Measurements from ENCODE around the gene BCS1L.

Gene BCS1L

GRCh38 chr2:218659258-218659987 lies at the start of gene BCS1L, which contains the start of gene ZNF142:
BCS1L (plus strand) TSS chr2:218659683; CDS start chr2:218660988, 1,305 bp downstream.
ZNF142 (minus strand) TSS chr2:218659623; CDS start chr2:218656429, 3,194 bp downstream.
- DNase-seq: peak; percentile 73

DNA sequence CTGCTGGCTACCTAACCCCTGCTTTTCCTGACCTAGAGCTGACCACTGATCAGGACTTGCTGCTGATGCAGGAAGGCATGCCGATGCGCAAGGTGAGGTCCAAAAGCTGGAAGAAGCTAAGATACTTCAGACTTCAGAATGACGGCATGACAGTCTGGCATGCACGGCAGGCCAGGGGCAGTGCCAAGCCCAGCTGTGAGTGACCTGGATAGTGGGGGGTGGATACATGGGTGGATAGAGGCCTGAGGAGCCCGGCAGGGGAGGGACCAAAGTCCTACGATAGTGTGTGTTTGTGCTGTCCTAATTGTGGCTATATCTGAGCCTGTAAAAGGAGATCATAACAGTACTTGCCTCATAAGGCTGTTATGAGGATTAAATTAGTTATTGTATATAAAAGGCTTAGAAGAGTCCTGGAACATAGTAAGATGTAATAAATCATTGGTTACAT lies 43.6 kb upstream of the BCS1L start:
- DNase-seq: no peak

GRCh38 chr2:218618102-218618860 lies 41.2 kb upstream of the BCS1L start:
- no peak for DNase-seq

GRCh38 chr2:218621007-218621406 lies 38.5 kb upstream of the BCS1L start:
- no peak for DNase-seq

DNA sequence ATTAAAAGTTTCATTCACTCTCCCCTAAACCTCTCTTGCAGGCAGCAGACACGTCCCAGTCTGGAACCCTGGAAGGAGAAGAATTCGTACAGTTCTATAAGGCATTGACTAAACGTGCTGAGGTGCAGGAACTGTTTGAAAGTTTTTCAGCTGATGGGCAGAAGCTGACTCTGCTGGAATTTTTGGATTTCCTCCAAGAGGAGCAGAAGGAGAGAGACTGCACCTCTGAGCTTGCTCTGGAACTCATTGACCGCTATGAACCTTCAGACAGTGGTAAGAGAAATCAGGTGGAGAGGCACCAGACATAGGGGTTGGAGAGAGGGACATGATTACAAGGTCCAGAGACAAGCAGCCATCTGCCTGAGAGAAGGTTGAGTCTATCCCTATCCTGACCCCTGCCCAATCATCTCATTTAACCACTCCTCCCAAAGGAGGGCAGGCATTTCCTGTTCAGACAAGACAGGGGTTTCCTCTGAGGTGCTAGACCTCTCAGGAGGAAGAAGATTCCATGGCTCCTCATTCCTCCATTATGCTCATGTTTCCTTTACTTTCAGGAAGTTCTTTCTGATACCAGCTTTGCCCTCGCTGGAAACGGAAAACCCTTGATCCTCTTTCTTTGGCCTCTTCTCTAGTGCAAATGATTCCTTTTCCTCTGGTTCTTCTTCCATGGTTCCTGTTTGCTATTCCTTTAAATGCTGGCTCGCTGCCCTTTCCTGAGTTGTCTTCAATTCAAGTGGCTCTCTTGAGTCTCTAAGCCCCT lies 36.7 kb upstream of the BCS1L start:
- no peak for DNase-seq

GRCh38 chr2:218623366-218623705 lies 36.1 kb upstream of the BCS1L start:
- no peak for DNase-seq

GRCh38 chr2:218626369-218626768 lies 33.1 kb upstream of the BCS1L start:
- no peak for DNase-seq

GRCh38 chr2:218627939-218628338 lies 31.5 kb upstream of the BCS1L start:
- no peak for DNase-seq

DNA sequence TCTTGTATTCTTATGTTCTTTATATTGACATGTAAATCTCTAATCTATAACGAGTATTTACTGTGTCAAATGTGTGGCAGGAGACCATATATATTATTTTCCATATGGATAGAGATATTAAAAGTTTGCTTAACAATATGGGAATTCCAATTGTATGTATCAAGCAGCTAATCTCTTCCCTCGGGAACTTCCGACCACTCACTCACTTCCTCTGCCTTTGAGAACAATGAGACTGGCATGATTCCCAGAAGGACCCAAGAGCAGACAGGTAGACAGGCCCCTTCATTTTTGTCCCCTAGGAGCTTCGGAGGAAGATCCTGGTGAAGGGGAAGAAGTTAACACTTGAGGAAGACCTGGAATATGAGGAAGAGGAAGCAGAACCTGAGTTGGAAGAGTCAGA lies 27.6 kb upstream of the BCS1L start:
- DNase-seq: no peak

DNA sequence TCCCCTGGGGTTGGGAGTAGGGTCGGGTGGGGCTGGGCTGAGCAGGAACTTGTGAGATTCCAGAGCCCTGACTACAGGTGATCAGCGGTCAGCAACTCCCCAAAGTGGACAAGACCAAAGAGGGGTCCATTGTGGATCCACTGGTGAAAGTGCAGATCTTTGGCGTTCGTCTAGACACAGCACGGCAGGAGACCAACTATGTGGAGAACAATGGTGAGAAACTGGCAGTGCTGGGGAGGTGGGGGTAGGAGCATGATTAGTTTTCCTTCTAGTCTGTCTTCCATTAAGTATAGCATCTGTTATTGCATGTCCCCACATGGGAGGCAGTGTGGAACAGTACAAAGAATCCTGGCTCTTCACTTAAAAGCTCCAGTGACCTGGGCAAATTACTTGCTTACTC lies 23.8 kb upstream of the BCS1L start:
- no peak for DNase-seq

DNA sequence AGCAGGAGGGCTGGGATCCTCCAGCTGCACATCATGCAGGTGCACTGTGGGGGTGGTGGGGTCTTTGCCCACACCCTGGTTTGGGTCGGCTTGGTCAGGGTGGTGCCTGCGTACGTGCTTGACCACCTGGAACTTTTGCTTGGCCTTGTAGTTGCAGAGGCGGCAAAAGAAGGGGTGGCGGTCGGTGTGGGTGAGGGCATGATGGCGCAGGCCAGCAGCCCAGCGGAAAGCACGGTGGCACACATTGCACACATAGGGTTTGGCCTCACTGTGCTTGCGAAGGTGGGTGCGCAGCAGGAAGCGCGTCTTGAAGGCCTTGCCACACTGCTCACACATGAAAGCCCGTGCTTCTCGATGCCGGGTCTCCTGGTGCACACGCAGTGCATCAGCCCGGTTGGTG lies 21.1 kb upstream of the BCS1L start:
- DNase-seq: no peak

DNA sequence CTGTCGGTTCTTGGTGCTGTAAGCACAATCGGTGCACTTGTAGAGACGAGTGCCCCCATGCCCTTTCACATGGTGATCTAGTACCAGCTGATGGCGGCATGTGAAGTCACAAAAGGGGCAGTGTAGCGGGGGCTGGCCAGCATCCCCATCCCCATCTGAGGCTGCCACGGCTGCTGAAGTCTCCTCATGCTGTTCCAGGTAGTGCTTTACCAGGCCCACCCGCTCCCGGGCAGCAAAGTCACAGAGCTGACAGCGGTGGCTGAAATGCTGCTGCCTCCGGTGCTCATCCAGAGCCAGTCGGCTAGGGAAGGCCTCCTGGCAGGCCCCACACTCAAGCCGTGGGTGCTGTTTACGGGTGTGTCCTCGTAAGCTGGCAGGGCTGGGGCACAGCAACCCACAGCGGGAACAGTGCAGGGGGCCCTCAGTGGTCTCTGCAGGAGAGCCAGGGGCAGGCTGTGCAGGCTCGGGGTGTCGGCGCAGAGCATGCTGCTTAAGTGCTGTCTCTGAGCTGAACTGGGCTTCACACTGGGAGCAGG lies 17.3 kb upstream of the BCS1L start:
- no peak for DNase-seq

- DNase-seq: no peak
Measured at GRCh38 chr2:218642786-218643185, 16.7 kb upstream of the BCS1L start.

DNA sequence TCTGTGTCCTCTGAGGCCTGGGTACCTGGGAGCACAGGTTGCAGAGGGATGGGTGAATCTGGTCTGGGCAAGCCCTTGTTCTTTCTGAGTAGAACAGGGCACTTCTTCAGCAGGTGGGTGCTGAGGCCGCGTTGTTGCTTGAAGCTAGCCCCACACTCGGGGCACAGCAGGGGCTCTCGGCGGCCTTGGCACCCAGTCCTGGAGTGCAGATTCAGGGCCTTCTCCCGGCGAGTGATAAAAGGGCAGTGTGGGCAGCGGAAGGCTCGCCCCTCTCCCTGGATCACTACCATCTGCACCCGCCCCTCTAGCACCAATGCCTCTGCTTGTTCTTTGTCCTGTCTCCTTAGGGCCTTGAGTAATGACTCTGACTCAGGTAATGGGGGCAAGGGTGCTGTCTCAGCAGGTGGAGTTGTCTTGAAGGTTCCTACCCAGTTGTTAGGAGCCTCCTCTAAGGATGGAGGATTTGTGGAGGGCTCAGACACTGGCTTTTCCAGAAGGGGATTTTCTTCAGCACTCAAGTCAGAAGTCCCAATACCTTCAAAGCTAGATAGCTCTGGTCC lies 15.7 kb upstream of the BCS1L start:
- DNase-seq: no peak

- DNase-seq: no peak
Measured at GRCh38 chr2:218644721-218645120, 14.8 kb upstream of the BCS1L start.

DNA sequence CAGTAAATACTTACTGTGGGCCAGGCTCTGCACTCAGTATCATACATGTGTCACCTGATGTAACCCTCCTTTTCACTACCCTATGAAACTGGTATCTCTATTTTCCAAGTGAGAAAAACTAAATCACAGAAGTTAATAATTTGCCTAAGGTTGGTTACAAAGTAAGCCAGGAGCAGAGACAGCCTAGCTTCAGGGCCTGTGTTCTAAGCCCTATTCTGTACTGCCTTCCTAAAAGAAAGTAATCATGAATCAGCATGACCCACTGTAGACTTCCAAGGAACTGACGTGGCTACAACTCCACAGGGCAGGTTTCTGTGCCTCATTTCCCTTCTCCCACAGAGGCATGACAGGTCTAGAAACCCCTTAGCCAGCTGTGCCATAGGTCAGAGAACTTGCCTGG lies 14.4 kb upstream of the BCS1L start:
- DNase-seq: no peak

DNA sequence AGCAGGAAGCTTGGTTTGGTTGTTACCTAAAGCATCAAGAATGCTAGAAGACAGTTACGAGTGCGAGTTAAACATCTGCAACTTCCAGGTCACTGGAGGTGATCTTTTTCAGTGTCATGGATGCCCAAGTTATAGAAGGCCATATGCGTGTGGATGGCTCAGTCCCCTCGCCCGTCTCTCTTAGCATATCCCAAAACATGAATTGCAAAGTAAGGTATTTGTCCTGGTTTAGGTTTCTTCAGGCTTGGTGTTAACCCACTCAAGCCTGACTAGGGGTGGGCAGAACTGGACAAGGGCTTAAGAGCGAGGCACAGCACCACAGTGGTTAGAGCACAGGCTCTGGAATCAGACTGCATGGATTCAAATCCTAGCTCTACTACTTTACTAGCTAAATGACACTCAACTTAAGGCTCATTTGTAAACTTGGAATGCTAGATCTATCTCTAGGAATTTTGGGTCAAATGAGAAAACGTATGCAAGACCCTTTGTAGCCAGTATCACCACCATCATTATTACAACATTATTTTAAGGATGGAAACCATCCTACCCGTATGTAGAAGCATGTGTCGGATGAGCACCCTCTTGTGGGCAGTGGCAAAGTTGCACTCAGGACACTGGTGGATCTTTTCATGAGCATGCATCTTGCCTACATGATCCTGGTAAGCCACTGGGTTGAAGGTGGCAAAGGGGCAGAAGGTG lies 11.2 kb upstream of the BCS1L start:
- no peak for DNase-seq

DNA sequence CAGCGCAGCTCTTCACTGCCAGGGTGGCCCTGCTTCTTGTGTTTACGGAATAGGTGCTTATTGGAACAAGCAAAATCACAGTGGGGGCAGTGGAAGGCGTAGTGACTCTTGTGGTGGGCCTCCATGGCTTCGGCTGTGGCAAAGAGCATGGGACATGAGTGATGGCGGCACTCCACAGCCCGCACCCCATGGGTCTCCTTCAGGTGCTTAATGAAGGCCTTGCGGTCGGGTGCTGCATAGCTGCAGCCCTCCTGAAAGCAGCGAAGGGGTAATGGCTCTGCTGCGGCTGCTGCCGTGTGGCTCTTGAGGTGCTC lies 10.7 kb upstream of the BCS1L start:
- DNase-seq: no peak

GRCh38 chr2:218655751-218656150 lies 3.7 kb upstream of the BCS1L start:
- DNase-seq: no peak

DNA sequence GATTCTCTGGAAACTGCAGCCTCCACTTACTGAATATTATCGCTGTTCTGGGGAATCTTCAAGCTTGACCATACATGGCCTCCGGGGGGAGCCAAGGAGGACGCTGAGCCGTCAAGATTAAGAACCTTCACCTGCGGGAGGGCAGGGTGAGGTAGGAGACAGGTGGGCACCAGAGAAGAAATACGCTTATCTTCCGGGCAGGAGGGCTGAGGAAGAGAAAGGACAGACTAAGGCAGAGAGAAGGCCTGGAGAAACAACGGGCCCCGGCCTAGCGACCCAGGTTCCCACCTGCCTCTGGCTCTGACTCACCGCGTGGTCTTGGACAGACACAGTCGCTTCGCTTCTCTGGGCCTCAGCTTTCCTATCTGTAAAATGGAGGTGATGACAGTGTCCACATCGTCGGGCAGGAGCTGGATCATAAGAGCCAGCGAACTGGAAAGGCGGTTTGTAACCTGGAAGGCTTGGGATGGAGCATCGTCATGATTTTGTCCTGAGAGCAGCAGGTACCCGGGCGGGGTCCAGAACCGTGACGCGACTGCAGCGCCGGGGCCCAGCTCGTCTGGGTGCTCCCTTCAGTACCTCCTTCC lies 719 bp upstream of the BCS1L start:
- DNase-seq: no peak

- no peak for DNase-seq
Measured at GRCh38 chr2:218659988-218660358, 490 bp downstream of the BCS1L start.

GRCh38 chr2:218662377-218662776 lies 2.9 kb downstream of the BCS1L start:
- DNase-seq: no peak
